Muscle layer of duodenum (tissue), 2 donors: ENCODE results near the gene SH3RF3.

Experiments
- H3K27ac ChIP-seq: one replicate; pipeline ENCODE4 v1.7.0; 2013; ENCODE audit warnings: mild to moderate bottlenecking, low read length
- H3K27me3 ChIP-seq: one replicate; pipeline ENCODE4 v1.7.0; 2013; ENCODE audit warnings: low read depth, mild to moderate bottlenecking, control low read depth, low read length
- H3K36me3 ChIP-seq, 2 donors: one replicate each; pipeline ENCODE4 v1.7.0; 2013; ENCODE audit warnings: low read length in 2 of 2, control low read depth in 1 of 2, mild to moderate bottlenecking in 1 of 2; ENCODE audit not compliant: insufficient read depth in 2 of 2, control insufficient read depth in 1 of 2
- H3K4me1 ChIP-seq, 2 donors: one replicate each; pipeline ENCODE4 v1.7.0; 2013; ENCODE audit warnings: low read length in 2 of 2, mild to moderate bottlenecking in 2 of 2, control low read depth in 1 of 2, moderate library complexity in 1 of 2; ENCODE audit not compliant: insufficient read depth in 2 of 2, control insufficient read depth in 1 of 2
- H3K4me3 ChIP-seq, 2 donors: one replicate each; pipeline ENCODE4 v1.7.0; 2013; ENCODE audit warnings: low read length in 2 of 2, low read depth in 1 of 2, mild to moderate bottlenecking in 1 of 2
- H3K9me3 ChIP-seq, 2 donors: one replicate each; pipeline ENCODE4 v1.7.0; 2013; ENCODE audit warnings: low read length in 2 of 2, control low read depth in 1 of 2, mild to moderate bottlenecking in 1 of 2; ENCODE audit not compliant: control insufficient read depth in 1 of 2
- donor health status: healthy.

Gene SH3RF3

DNA sequence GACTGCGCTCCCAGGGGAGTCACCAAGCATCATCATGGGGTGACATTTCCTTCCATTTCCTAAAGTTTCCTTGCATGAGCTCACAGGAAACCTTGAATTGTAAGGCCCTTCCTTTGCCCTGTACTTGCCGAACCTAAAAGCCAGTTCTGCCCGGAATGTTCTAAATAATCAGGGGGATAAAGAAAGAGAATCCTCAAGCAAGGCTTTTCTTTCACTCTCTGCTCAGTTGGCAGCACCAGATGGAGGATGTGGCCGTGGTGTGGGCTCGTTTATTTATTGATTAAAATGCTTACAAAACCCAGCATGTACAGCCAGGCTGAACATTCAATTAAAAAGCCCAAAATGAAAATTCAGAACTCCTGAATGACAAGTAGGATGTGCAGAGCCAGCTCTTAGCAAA lies 170.5 kb downstream of the SH3RF3 start:
- H3K4me3 ChIP-seq, result no peak overlapping the region
- no peaks in the 10 kb centered on the region for H3K9me3 ChIP-seq
- H3K36me3 ChIP-seq, result no peaks in the 10 kb centered on the region
- no peaks in the 10 kb centered on the region for H3K27me3 ChIP-seq
- H3K4me1 ChIP-seq, result no peaks in the 10 kb centered on the region
- no peak overlapping the region for H3K27ac ChIP-seq

DNA sequence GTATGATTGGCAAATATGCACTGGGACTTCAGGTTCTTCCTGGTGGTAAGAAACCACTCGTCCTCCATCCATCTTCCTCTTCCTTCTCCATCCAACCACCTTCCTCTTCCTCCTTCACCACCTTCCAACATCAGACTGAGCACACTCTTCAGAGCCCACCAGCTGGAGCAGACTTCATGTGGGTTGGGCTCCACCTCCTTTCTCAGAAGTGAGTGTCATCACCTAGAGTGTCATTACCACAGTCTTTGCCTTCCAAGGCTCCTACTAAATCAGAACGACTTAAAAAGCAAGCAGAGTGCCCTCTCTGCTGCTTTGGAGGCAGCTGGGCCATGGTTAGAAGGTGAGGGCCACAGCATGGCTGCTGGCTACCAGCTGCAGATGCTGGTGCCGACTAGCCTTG lies 171.6 kb downstream of the SH3RF3 start:
- Histone ChIP-seq H3K9me3 (no peaks in the 10 kb centered on the region), H3K36me3 (no peaks in the 10 kb centered on the region), H3K4me3 (no peak overlapping the region), H3K4me1 (no peaks in the 10 kb centered on the region), H3K27ac (no peak overlapping the region), H3K27me3 (no peaks in the 10 kb centered on the region)

DNA sequence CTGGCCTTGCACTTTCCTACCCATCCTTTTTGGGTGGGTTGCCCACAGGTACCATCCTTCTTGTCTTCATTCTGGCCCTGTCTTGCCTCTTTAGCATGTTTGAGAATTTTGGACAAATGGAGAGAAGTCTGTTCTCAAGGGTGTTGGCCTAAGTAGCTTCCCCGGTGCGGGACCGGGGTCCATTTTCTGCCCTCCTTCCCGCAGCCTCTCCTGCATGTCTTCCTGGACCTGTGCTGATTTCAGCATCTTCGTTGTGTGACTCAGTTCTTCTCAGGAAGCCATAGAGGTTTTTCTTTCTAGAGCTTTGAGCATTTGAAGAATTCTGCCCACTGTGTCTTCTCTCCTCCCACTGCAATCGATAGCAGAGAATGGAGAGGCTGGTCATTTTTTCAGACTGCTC lies 172.7 kb downstream of the SH3RF3 start:
- Histone ChIP-seq H3K4me3 (no peak overlapping the region), H3K36me3 (no peaks in the 10 kb centered on the region), H3K4me1 (no peaks in the 10 kb centered on the region), H3K9me3 (no peaks in the 10 kb centered on the region), H3K27me3 (no peaks in the 10 kb centered on the region), H3K27ac (no peak overlapping the region)

DNA sequence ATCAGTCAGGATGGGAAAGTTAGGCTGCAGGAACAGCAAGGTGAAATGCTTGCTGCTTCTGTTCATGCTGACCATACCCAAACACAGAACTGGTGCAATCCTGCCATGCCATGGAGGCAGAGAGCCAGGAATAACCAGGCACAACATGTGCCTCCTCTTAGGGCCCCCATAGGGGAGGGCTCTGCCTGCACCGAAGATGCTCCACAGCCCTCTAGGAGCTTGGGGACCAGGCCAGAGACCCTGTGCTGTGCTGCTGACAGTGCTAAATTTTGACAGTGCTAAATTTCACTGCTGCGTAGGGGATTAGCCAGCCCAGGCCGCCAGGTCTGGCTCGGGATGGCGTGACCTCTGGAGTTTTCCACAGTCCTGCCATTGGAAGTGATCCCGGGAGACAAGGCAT lies 173.3 kb downstream of the SH3RF3 start:
- H3K27me3 ChIP-seq, result no peaks in the 10 kb centered on the region
- H3K4me3 ChIP-seq, result no peak overlapping the region
- no peak overlapping the region for H3K27ac ChIP-seq
- H3K4me1 ChIP-seq, result no peaks in the 10 kb centered on the region
- no peaks in the 10 kb centered on the region for H3K36me3 ChIP-seq
- H3K9me3 ChIP-seq, result no peaks in the 10 kb centered on the region

DNA sequence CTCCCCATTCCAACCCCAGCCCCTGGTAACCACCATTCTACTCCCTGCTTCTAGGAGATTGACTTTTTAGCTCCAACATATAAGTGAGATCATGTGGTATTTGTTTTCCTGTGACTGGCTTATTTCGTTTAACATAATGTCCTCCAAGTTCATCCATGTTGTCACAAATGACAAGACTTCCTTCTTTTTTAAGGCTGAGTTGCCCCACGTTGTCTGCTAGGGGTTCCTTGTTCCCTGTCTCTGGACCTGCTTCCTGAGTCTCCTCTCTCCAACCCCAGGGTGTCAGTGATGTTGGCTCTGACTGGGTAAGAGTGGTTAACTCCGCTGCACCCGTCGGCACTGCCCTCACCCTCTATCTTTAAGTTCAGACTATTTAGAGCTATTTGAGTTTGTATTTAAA lies 175.2 kb downstream of the SH3RF3 start:
- Histone ChIP-seq H3K27me3 (no peaks in the 10 kb centered on the region), H3K27ac (no peak overlapping the region), H3K36me3 (no peaks in the 10 kb centered on the region), H3K4me3 (no peak overlapping the region), H3K4me1 (no peaks in the 10 kb centered on the region), H3K9me3 (no peaks in the 10 kb centered on the region)

DNA sequence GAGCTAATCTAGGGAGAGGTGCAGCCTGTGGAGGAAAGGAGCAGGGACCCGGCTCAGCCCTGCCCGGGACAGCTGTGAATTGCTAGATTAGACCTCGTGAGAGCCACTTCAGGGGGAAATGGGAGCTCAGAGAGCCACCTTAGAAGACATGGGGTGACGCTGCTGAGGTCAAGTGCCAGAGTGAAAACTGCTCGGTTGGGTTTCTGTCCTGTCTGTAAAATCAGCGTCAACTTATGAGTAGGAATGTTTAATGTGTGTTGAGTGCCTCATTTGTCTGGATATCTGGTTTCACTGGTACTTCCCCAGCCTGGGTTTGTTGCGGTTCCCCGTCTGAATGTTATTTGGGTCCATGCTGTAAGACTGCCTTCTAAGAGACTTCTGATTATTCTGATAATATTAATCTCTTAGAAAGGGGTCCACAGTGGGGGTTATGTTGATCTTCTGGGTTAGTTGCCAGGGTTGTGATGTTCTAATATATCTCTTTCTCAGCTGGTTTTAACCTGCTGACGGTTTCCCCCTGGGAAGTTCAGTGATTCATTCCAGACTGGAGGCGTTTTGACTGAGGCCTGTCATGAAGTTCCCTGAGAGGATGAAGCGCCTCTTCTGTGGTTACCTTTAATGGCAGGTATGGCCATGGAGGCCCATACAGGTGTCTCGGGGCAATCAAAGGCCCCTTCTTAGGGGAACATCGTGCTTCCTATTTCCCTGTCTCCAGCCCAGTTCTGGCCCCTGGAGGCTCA lies 175.9 kb downstream of the SH3RF3 start:
- H3K4me1 ChIP-seq, result no peaks in the 10 kb centered on the region
- H3K4me3 ChIP-seq, result no peak overlapping the region
- H3K27ac ChIP-seq, result no peak overlapping the region
- H3K9me3 ChIP-seq, result no peaks in the 10 kb centered on the region
- H3K36me3 ChIP-seq, result no peaks in the 10 kb centered on the region
- no peaks in the 10 kb centered on the region for H3K27me3 ChIP-seq

DNA sequence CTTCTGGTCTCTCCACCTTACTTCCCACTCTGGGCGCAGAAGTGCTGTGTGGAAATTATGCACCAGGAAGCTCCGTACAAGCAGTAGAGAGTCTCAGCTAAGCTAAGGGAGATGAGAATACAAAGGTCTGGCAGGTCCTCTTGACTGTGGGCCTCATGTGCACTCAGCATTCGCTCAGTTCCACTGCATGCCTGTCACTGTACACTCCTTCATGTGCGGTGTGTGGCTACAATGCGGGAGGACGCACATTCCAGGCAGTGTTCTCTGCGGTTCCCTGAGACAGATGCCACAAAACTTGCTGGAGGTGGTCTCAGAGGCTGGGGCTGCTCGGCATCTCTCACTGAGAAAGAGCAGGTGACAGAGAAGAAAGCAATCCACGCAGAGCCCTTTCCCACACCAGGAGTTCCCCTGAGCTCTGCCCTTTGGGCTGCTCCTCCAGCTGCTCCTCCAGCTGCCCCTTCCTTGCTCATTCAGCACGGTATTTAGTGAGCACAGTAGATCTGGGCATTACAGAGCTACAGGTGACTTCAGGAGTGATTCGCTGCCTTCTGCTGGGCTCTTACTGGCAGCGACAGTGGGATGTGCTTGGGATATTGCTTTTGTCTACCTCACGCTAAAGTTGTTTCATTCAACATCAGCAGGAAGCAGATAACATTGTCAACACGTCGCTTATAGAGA lies 176.6 kb downstream of the SH3RF3 start:
- Histone ChIP-seq H3K9me3 (no peaks in the 10 kb centered on the region), H3K27me3 (no peaks in the 10 kb centered on the region), H3K4me3 (no peak overlapping the region), H3K27ac (no peak overlapping the region), H3K36me3 (no peaks in the 10 kb centered on the region), H3K4me1 (no peaks in the 10 kb centered on the region)

DNA sequence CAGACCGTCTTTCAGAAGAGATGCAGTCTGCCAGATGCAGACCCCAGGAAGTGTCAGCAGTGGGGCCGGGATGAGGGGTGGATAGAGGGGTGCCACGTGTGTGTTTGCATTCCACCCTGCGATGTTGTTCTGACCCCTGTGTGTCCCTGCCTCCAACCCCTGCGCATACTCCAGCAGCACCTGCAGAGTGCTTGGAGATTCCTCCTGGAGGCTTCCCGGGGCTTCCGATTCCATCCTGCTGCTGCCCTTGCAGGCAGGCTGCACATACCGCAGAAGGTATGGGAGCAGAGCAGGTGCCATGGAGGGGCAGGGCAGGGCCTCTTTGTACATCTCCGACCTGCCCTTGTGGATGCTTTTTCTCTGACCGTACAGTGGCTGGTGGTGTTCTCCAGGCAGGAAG lies 177.2 kb downstream of the SH3RF3 start:
- Histone ChIP-seq H3K27ac (no peak overlapping the region), H3K4me3 (no peak overlapping the region), H3K9me3 (no peaks in the 10 kb centered on the region), H3K36me3 (no peaks in the 10 kb centered on the region), H3K4me1 (no peaks in the 10 kb centered on the region), H3K27me3 (no peaks in the 10 kb centered on the region)

DNA sequence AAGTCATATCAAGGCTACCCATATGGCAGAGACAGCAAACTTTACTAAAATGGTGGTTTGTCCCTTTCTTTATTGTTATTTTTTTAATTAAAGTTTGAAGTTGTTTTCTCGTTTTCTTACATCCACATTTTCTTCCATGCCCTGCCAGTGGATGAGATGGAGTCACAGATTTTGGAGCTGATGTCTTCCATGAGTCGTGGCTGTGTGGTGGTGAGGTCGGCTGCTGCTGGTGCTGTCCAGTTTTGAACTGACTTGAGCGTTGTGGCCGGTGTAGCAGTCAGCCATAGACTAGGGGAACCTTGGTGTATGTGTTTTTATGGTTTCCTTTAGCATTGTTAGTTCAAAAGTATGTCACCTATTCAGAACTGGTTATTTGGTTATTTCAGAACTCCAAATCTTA lies 182.8 kb downstream of the SH3RF3 start:
- Histone ChIP-seq H3K27ac (no peak overlapping the region), H3K9me3 (no peaks in the 10 kb centered on the region), H3K4me3 (no peak overlapping the region), H3K4me1 (no peaks in the 10 kb centered on the region), H3K36me3 (no peaks in the 10 kb centered on the region), H3K27me3 (no peaks in the 10 kb centered on the region)

DNA sequence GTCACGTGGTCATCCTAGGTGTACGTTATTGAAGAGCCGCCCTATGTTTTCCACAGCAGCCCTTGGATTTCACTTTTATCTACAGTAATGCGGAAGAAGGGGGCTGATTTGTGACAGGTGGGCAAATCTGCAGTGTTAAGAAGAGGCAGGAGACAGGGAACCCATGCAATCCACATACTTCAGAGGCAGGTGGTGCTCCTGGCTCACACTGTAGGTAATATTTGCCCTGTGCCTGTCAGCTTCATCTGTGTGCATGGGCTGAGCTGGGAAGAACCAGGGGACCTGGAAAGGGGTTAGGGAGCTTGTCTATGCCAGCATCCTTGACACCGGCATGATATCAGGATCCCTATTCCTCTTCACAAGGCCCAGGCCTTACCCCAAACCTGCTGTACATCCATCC lies 183.9 kb downstream of the SH3RF3 start:
- H3K27me3 ChIP-seq, result no peaks in the 10 kb centered on the region

DNA sequence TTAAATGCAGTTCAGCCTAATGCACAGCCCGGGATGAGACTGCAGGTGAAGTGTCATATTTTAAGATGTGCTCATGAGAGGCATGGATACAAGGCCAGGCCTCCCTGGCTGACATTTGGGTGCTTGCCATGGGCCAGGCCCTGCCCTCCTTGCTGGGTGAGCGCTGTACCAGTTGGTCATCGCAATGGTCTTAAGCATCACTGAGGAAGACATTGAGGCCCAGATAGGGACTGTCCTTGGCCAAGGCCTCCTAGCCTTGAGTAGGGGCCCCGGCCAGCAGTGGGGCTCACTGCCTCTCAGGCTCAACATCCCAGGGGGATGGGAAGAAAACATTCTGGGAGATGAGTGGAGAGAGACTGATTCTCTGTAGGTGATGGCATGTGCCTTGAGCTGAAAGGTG lies 184.3 kb downstream of the SH3RF3 start:
- H3K27ac ChIP-seq, result no peak overlapping the region
- no peaks in the 10 kb centered on the region for H3K9me3 ChIP-seq
- no peak overlapping the region for H3K4me3 ChIP-seq
- no peaks in the 10 kb centered on the region for H3K4me1 ChIP-seq
- H3K36me3 ChIP-seq, result no peaks in the 10 kb centered on the region
- H3K27me3 ChIP-seq, result no peaks in the 10 kb centered on the region

More for the DNA sequence above, 183.9 kb downstream of the SH3RF3 start:
- Histone ChIP-seq H3K4me3 (no peak overlapping the region), H3K36me3 (no peaks in the 10 kb centered on the region), H3K9me3 (no peaks in the 10 kb centered on the region), H3K4me1 (no peaks in the 10 kb centered on the region), H3K27ac (no peak overlapping the region)

DNA sequence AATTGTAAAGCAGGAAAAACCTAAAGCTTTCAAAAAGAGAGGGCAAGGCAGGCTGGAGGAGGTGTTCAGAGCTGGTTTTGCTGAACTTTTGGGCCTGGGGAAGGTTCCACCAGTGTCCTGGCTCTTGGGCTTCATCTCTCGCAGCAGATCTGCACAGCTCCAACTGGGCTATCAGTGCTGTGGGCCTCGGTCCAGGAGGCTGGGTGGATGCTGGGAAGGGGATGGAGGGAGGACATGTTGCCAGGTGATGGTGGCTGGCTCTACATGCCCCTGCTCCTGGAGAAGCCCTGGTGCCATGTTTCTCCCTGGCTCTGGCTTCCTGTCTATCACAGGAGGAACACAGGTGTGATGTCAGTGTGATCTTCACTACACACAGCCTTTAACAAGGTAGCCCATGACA lies 187.1 kb downstream of the SH3RF3 start:
- H3K4me1 ChIP-seq, result peaks cover 5 to 11% of the 10 kb centered on the region in 2 donors
- H3K27ac ChIP-seq, result no peak overlapping the region
- H3K36me3 ChIP-seq, result no peaks in the 10 kb centered on the region
- no peak overlapping the region for H3K4me3 ChIP-seq
- H3K9me3 ChIP-seq, result no peaks in the 10 kb centered on the region
- H3K27me3 ChIP-seq, result no peaks in the 10 kb centered on the region
